ENCODE measurements around the gene OR51G1. TPM values are rescaled to one million over a fixed set of nuclear protein-coding genes. Genes with fewer than 3 reads are reported as not detected.

Gene OR51G1
- total RNA-seq, 1 donor from 2014 or later = not detected

DNA sequence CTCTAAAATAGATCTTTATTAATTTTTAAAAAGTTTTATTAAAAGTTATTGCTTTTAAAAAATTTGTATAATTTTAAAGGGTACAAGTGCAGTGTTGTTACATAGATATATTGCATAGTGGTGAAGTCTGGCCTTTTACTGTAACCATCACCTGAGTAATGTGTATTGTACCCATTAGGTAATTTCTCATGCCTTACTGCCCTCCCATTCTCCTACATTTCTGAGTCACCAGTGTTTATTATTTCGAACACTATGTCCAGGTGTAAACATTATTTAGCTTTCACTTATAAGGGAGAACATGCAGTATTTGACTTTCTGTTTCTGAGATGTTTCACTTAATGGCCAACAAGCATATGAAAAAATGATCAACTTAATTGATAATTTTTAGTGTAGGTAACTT lies 2.3 kb downstream of the OR51G1 start:
- peaks cover 0 to 2% (median 0%) of the 10 kb centered on the region in 3 donors for H3K27me3 ChIP-seq (ENCODE audit: control insufficient read depth in 3 of 3, insufficient read depth in 3 of 3, low read length in 3 of 3)
- H3K9ac ChIP-seq (ENCODE audit: low read depth in 1 of 3, low read length in 3 of 3) = no peak overlapping the region
- H3K4me3 ChIP-seq (ENCODE audit: low read length in 3 of 3) = no peak overlapping the region
- no peaks in the 10 kb centered on the region for H3K9me3 ChIP-seq (ENCODE audit: control insufficient read depth in 3 of 3, low read length in 3 of 3)
- no peak overlapping the region for H3K27ac ChIP-seq (ENCODE audit: low read depth, low read length)
- H3K36me3 ChIP-seq (ENCODE audit: control insufficient read depth in 3 of 3, insufficient read depth in 3 of 3, low read length in 3 of 3) = no peaks in the 10 kb centered on the region
- no peaks in the 10 kb centered on the region for H3K4me1 ChIP-seq (ENCODE audit: control insufficient read depth in 3 of 3, insufficient read depth in 3 of 3, low read length in 3 of 3)

DNA sequence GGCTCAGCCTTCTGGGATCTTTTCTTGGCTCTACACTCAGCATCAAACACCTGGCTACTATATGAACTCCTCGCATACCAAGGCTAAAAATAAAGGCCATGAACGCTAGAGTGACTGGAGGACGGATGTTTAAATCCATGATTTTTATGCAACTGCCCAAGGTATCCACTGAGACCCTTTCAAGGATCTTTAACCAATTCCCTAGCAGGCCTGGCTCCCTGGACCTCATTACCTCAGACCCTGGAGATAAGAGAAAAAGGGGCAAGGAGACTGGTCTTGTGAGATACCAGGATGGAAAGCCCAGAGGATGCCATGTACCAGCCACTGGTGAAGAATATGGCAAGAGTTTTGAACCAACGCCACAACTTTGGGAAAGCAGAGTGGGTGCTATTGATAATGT lies 4.9 kb downstream of the OR51G1 start, which contains the start of gene OR51G2:
Gene OR51G2 (minus strand): TSS at position 101 of the 400 bp plus-strand sequence. CDS start 3,687 bp downstream, outside the sequence.
- H3K4me1 ChIP-seq (ENCODE audit: control insufficient read depth in 3 of 3, insufficient read depth in 3 of 3, low read length in 3 of 3) = no peaks in the 10 kb centered on the region
- no peak within 1 kb of the TSS for H3K4me3 ChIP-seq (ENCODE audit: low read length in 3 of 3)
- H3K36me3 ChIP-seq (ENCODE audit: control insufficient read depth in 3 of 3, insufficient read depth in 3 of 3, low read length in 3 of 3) = no peaks in the 10 kb centered on the region
- H3K9ac ChIP-seq (ENCODE audit: low read depth in 1 of 3, low read length in 3 of 3) = no peak within 1 kb of the TSS
- no peaks in the 10 kb centered on the region for H3K9me3 ChIP-seq (ENCODE audit: control insufficient read depth in 3 of 3, low read length in 3 of 3)
- H3K27me3 ChIP-seq (ENCODE audit: control insufficient read depth in 3 of 3, insufficient read depth in 3 of 3, low read length in 3 of 3) = peaks cover 0 to 2% (median 0%) of the 10 kb centered on the region in 3 donors
- no peak within 1 kb of the TSS for H3K27ac ChIP-seq (ENCODE audit: low read depth, low read length)

DNA sequence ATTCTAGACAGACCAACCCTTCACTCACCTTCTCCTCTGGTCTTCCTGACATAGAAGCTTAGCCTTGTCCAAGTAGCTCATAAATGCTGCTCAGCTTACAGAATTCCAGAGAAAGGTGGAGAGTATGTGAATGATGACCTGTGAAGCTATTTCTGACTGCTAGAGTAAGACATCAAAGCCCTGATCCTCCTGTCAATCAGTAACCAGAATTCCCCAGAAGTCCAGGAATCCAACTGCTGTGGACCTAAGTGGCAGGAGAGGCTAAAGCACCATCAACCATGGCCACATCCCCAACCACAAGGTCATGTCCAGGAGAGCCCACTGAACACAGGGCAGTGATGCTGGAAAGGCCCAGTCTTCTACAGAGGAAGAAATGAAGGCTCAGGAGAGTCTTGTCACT lies 7.6 kb downstream of the OR51G1 start:
- Histone ChIP-seq H3K4me3 (ENCODE audit: low read length in 3 of 3) (no peak overlapping the region), H3K4me1 (ENCODE audit: control insufficient read depth in 3 of 3, insufficient read depth in 3 of 3, low read length in 3 of 3) (no peaks in the 10 kb centered on the region), H3K9ac (ENCODE audit: low read depth in 1 of 3, low read length in 3 of 3) (no peak overlapping the region), H3K36me3 (ENCODE audit: control insufficient read depth in 3 of 3, insufficient read depth in 3 of 3, low read length in 3 of 3) (no peaks in the 10 kb centered on the region), H3K27me3 (ENCODE audit: control insufficient read depth in 3 of 3, insufficient read depth in 3 of 3, low read length in 3 of 3) (no peaks in the 10 kb centered on the region), H3K9me3 (ENCODE audit: control insufficient read depth in 3 of 3, low read length in 3 of 3) (no peaks in the 10 kb centered on the region), H3K27ac (ENCODE audit: low read depth, low read length) (no peak overlapping the region)

DNA sequence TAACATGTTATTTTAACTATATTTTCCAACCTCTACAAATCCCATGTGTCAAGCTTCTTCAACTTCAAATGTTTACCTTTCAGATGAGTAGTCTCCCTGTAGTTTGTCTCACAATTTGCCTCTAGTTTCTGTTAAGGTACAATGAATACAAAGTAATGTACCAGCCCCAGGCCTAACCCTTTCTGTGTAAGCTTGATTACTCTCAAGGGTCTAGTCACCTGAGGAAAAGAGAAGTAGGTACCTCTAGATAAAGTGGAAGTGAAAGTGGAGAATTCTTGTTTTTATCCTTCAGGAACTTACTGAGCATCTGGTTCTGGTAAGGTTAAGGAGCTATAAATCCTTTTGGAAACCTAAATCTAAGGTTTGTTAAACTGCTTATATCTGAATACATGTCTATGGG lies 20.7 kb downstream of the OR51G1 start, which contains the start of gene OR51A7:
Gene OR51A7 (plus strand): TSS at position 300 of the 400 bp plus-strand sequence. CDS start 3,587 bp downstream, outside the sequence.
- Histone ChIP-seq H3K9me3 (ENCODE audit: control insufficient read depth in 3 of 3, low read length in 3 of 3) (no peaks in the 10 kb centered on the region), H3K9ac (ENCODE audit: low read depth in 1 of 3, low read length in 3 of 3) (no peak within 1 kb of the TSS), H3K27ac (ENCODE audit: low read depth, low read length) (no peak within 1 kb of the TSS), H3K4me1 (ENCODE audit: control insufficient read depth in 3 of 3, insufficient read depth in 3 of 3, low read length in 3 of 3) (no peaks in the 10 kb centered on the region), H3K4me3 (ENCODE audit: low read length in 3 of 3) (no peak within 1 kb of the TSS), H3K36me3 (ENCODE audit: control insufficient read depth in 3 of 3, insufficient read depth in 3 of 3, low read length in 3 of 3) (no peaks in the 10 kb centered on the region), H3K27me3 (ENCODE audit: control insufficient read depth in 3 of 3, insufficient read depth in 3 of 3, low read length in 3 of 3) (no peaks in the 10 kb centered on the region)

DNA sequence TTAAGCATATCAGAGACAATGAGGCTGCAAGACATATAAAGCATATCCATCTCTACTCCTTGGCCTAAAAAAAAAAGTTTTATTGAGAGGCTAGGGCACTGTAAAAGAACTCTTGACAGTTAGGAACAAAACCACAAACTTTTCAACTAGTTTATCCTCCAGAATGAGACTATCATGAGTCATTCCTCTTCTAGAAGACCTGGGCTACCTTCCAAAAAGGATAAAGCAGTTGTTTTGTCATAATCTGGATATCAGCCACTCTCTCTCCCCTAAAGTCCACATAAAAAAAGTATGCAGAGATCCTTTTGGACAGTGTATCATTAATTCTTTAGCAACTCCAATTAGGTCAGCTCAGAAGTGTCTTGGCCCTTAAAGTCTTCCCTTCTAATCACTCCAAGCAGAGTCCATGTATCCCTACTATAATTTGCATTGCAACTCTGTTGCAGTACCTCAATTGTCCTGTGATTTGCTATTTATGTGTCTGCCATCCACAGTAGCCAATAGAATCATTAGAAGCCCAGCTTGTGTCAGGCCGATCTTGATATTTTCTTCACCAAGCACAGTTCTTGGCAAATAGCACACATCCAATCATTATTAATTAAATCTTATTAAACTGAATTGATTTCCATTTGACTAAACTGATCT lies 32.0 kb downstream of the OR51G1 start:
- no peak overlapping the region for H3K27ac ChIP-seq (ENCODE audit: low read depth, low read length)
- H3K36me3 ChIP-seq (ENCODE audit: control insufficient read depth in 3 of 3, insufficient read depth in 3 of 3, low read length in 3 of 3) = no peaks in the 10 kb centered on the region

DNA sequence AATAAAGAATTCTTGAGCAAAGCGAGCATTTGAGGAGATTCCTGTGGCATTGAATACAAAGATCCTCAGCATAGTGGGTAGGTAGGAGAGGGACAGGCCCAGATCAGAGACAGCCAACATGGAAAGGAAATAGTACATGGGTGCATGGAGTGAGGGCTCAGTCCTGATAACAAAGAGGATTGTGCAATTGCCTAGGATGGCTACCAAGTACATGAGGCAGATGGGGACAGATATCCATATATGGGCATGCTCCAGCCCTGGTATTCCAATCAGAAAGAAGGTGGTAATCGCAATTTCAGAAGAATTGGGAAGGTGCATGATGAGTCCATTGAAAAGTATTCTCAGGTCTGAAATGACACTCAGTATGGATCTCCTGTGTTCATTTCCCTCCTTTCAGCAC lies 33.9 kb downstream of the OR51G1 start:
- Histone ChIP-seq H3K27ac (ENCODE audit: low read depth, low read length) (no peak overlapping the region), H3K4me3 (ENCODE audit: low read length in 3 of 3) (no peak overlapping the region), H3K27me3 (ENCODE audit: control insufficient read depth in 3 of 3, insufficient read depth in 3 of 3, low read length in 3 of 3) (no peaks in the 10 kb centered on the region), H3K36me3 (ENCODE audit: control insufficient read depth in 3 of 3, insufficient read depth in 3 of 3, low read length in 3 of 3) (no peaks in the 10 kb centered on the region), H3K9ac (ENCODE audit: low read depth in 1 of 3, low read length in 3 of 3) (no peak overlapping the region), H3K4me1 (ENCODE audit: control insufficient read depth in 3 of 3, insufficient read depth in 3 of 3, low read length in 3 of 3) (no peaks in the 10 kb centered on the region), H3K9me3 (ENCODE audit: control insufficient read depth in 3 of 3, low read length in 3 of 3) (no peaks in the 10 kb centered on the region)

More for the DNA sequence above, 32.0 kb downstream of the OR51G1 start:
- Histone ChIP-seq H3K27me3 (ENCODE audit: control insufficient read depth in 3 of 3, insufficient read depth in 3 of 3, low read length in 3 of 3) (no peaks in the 10 kb centered on the region), H3K4me3 (ENCODE audit: low read length in 3 of 3) (no peak overlapping the region), H3K9ac (ENCODE audit: low read depth in 1 of 3, low read length in 3 of 3) (no peak overlapping the region), H3K4me1 (ENCODE audit: control insufficient read depth in 3 of 3, insufficient read depth in 3 of 3, low read length in 3 of 3) (no peaks in the 10 kb centered on the region), H3K9me3 (ENCODE audit: control insufficient read depth in 3 of 3, low read length in 3 of 3) (no peaks in the 10 kb centered on the region)

DNA sequence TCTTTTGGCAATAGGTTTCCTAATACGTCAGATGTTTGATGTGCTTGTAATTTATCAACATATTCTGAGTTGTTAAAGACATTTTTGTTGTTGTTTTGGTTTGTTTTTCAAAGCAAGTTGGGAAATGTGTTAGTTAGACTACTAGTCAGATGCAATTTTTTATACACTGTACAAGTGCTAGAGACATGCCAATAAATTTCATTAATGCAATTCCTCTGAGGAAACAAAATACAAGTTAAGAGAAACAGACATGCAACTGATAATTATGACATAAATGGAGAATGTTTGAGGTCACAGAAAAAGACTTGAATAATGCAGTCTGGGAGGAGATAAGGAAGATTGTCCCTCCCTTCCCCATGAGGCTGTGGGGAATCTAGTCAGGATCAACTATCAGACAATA lies 36.5 kb downstream of the OR51G1 start:
- H3K36me3 ChIP-seq (ENCODE audit: control insufficient read depth in 3 of 3, insufficient read depth in 3 of 3, low read length in 3 of 3) = no peaks in the 10 kb centered on the region
- no peaks in the 10 kb centered on the region for H3K4me1 ChIP-seq (ENCODE audit: control insufficient read depth in 3 of 3, insufficient read depth in 3 of 3, low read length in 3 of 3)
- H3K4me3 ChIP-seq (ENCODE audit: low read length in 3 of 3) = no peak overlapping the region
- no peak overlapping the region for H3K9ac ChIP-seq (ENCODE audit: low read depth in 1 of 3, low read length in 3 of 3)
- no peaks in the 10 kb centered on the region for H3K9me3 ChIP-seq (ENCODE audit: control insufficient read depth in 3 of 3, low read length in 3 of 3)
- H3K27ac ChIP-seq (ENCODE audit: low read depth, low read length) = no peak overlapping the region
- no peaks in the 10 kb centered on the region for H3K27me3 ChIP-seq (ENCODE audit: control insufficient read depth in 3 of 3, insufficient read depth in 3 of 3, low read length in 3 of 3)

DNA sequence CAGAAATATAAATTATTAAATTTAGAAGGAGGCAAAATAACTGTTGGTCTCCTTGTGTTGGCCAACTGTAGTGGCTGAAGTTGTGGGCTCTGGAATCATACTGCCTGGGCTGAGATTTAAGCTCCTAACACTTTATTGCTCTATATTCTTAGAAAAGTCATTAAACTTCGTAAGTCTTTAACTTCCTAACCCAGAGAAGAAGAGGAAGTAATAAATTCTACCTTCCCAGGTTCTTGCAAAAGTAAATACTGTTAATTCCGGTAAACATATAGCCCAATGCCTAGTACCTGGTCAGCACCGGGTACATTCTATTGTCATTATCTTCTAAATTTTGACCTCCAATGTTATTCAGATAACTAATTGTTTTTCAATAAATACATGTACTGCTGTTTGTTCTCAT lies 38.0 kb downstream of the OR51G1 start:
- Histone ChIP-seq H3K36me3 (ENCODE audit: control insufficient read depth in 3 of 3, insufficient read depth in 3 of 3, low read length in 3 of 3) (no peaks in the 10 kb centered on the region), H3K4me1 (ENCODE audit: control insufficient read depth in 3 of 3, insufficient read depth in 3 of 3, low read length in 3 of 3) (no peaks in the 10 kb centered on the region), H3K9ac (ENCODE audit: low read depth in 1 of 3, low read length in 3 of 3) (no peak overlapping the region), H3K4me3 (ENCODE audit: low read length in 3 of 3) (no peak overlapping the region), H3K9me3 (ENCODE audit: control insufficient read depth in 3 of 3, low read length in 3 of 3) (no peaks in the 10 kb centered on the region), H3K27ac (ENCODE audit: low read depth, low read length) (no peak overlapping the region), H3K27me3 (ENCODE audit: control insufficient read depth in 3 of 3, insufficient read depth in 3 of 3, low read length in 3 of 3) (no peaks in the 10 kb centered on the region)

DNA sequence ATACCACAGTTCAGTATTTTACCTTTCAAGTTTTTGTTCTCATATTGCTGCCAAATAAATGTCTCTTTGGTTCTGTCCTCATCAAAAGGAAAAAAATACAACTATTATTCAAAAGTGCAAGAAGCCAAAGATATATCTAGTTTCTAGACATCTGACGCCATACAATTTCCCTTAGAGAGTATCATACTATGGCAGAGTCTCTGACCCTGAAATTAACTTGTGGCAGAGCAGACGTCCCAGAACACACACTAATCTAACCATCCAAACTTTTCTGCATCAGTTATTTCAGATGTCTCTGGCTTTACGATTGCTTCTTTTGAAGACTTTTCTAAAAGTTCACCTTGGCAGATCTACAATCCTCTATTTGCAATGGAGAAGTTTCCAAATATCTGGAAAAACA lies 39.8 kb downstream of the OR51G1 start:
- Histone ChIP-seq H3K36me3 (ENCODE audit: control insufficient read depth in 3 of 3, insufficient read depth in 3 of 3, low read length in 3 of 3) (no peaks in the 10 kb centered on the region), H3K4me3 (ENCODE audit: low read length in 3 of 3) (no peak overlapping the region), H3K27ac (ENCODE audit: low read depth, low read length) (no peak overlapping the region), H3K4me1 (ENCODE audit: control insufficient read depth in 3 of 3, insufficient read depth in 3 of 3, low read length in 3 of 3) (no peaks in the 10 kb centered on the region), H3K9ac (ENCODE audit: low read depth in 1 of 3, low read length in 3 of 3) (no peak overlapping the region), H3K27me3 (ENCODE audit: control insufficient read depth in 3 of 3, insufficient read depth in 3 of 3, low read length in 3 of 3) (no peaks in the 10 kb centered on the region), H3K9me3 (ENCODE audit: control insufficient read depth in 3 of 3, low read length in 3 of 3) (no peaks in the 10 kb centered on the region)

DNA sequence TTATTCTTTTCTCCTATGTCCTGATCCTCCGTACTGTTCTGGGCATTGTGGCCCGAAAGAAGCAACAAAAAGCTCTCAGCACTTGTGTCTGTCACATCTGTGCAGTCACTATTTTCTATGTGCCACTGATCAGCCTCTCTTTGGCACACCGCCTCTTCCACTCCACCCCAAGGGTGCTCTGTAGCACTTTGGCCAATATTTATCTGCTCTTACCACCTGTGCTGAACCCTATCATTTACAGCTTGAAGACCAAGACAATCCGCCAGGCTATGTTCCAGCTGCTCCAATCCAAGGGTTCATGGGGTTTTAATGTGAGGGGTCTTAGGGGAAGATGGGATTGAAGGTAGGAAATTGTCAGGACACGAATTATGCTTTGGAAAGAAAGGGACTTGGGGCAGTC lies 41.6 kb downstream of the OR51G1 start:
- H3K9ac ChIP-seq (ENCODE audit: low read depth in 1 of 3, low read length in 3 of 3) = no peak overlapping the region
- H3K4me3 ChIP-seq (ENCODE audit: low read length in 3 of 3) = no peak overlapping the region
- no peaks in the 10 kb centered on the region for H3K9me3 ChIP-seq (ENCODE audit: control insufficient read depth in 3 of 3, low read length in 3 of 3)
- no peaks in the 10 kb centered on the region for H3K27me3 ChIP-seq (ENCODE audit: control insufficient read depth in 3 of 3, insufficient read depth in 3 of 3, low read length in 3 of 3)
- no peaks in the 10 kb centered on the region for H3K36me3 ChIP-seq (ENCODE audit: control insufficient read depth in 3 of 3, insufficient read depth in 3 of 3, low read length in 3 of 3)
- no peak overlapping the region for H3K27ac ChIP-seq (ENCODE audit: low read depth, low read length)
- no peaks in the 10 kb centered on the region for H3K4me1 ChIP-seq (ENCODE audit: control insufficient read depth in 3 of 3, insufficient read depth in 3 of 3, low read length in 3 of 3)

Measured in skeletal muscle tissue (tissue), 4 donors.